HG03159 (cell line): ENCODE data around the gene AOPEP.

Experiments used
- ATAC-seq: cut with Tn5 transposase; IDR thresholded peaks from one replicate; pipeline ENCODE4 v1.9.1; 2021; ENCODE audit warnings: mild to moderate bottlenecking, moderate library complexity; ENCODE audit not compliant: unreplicated experiment

Gene AOPEP

GRCh38 chr9:94717761-94718160 lies 8.7 kb upstream of the AOPEP start:
- no peak for ATAC-seq

GRCh38 chr9:94718936-94719335 lies 7.6 kb upstream of the AOPEP start:
- no peak for ATAC-seq

GRCh38 chr9:94719878-94720277 lies 6.6 kb upstream of the AOPEP start:
- no peak for ATAC-seq

- no peak for ATAC-seq
These were observed 5.5 kb upstream of the AOPEP start for GRCh38 chr9:94720846-94721549.

- no peak for ATAC-seq
These were observed 4.7 kb upstream of the AOPEP start for GRCh38 chr9:94721754-94722153.

- ATAC-seq: no peak
These were observed 1.2 kb upstream of the AOPEP start for GRCh38 chr9:94725293-94725692.

- ATAC-seq: no peak
These were observed 2.2 kb downstream of the AOPEP start for GRCh38 chr9:94728719-94729118.

- no peak for ATAC-seq
These were observed 2.7 kb downstream of the AOPEP start for GRCh38 chr9:94729199-94729598.

GRCh38 chr9:94734054-94734754 lies 7.7 kb downstream of the AOPEP start:
- no peak for ATAC-seq

- no peak for ATAC-seq
These were observed 10.3 kb downstream of the AOPEP start for GRCh38 chr9:94736759-94737158.

GRCh38 chr9:94740145-94740840 lies 13.8 kb downstream of the AOPEP start:
- no peak for ATAC-seq

GRCh38 chr9:94741866-94742265 lies 15.4 kb downstream of the AOPEP start:
- ATAC-seq: no peak

- no peak for ATAC-seq
These were observed 16.8 kb downstream of the AOPEP start for GRCh38 chr9:94743035-94743954.

GRCh38 chr9:94745806-94746540 lies 19.5 kb downstream of the AOPEP start:
- ATAC-seq: no peak

GRCh38 chr9:94746541-94747370 lies 20.3 kb downstream of the AOPEP start:
- no peak for ATAC-seq

- ATAC-seq: no peak
These were observed 28.5 kb downstream of the AOPEP start for GRCh38 chr9:94754976-94755475.

GRCh38 chr9:94757158-94757557 lies 30.7 kb downstream of the AOPEP start:
- no peak for ATAC-seq

- no peak for ATAC-seq
These were observed 31.5 kb downstream of the AOPEP start for GRCh38 chr9:94758031-94758430.

GRCh38 chr9:94758880-94759279 lies 32.4 kb downstream of the AOPEP start:
- ATAC-seq: no peak
